ENCODE results near the gene NEK4. TPM values are rescaled to one million over a fixed set of nuclear protein-coding genes. Genes with fewer than 3 reads are reported as not detected.

The NEK4 gene
- total and polyA plus RNA-seq, 10 of the 15 experiments (the other 5 are each of a cell fraction or from before 2014, with no cell fraction given) = 7.0 to 29.1 (median 16.4) TPM

DNA sequence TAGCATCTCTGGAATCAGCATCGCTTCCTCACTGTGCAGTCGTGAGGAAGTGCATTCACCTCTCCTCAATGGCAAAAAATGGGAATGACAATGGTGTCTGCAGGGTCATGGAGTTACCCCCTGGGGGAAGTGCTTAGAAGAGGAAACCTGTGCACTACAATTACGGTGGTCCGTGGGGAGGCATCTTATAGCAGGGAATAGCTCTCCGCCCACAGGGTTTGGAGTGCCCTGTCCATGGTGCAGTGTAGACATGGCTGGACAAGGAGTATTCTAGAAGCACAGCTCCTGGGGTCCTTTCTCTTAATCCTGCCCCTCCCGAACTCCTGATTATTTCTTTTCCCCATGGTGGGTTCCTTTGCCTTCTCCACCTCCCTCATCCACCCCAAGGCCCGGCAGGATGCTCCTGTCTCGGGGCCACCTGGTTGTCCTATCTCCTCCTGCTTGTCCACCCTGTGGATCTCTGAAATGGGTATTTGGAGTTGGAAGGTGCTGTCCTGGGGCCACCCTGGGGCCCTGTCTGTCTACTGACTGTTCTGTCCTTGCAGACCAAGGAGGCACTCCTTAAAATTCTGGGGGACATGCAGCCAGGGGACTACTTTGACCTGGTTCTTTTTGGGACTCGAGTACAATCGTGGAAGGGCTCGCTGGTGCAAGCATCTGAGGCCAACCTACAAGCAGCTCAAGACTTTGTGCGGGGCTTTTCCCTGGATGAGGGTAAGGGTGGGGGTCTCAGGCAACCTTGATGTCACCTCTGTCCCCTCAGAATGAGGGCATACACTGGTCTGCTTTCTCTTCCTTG, 11.9 kb upstream of the NEK4 start:
- Histone ChIP-seq H3K4me3 (no peak overlapping the region), H3K27me3 (replicated peaks in 1 of 2; ENCODE audit: control insufficient read depth in 2 of 2, insufficient read depth in 2 of 2, low read length in 1 of 2) (no peaks in the 10 kb centered on the region; a peak in 1 of 4 replicates), H3K79me2 (ENCODE audit: control insufficient read depth, insufficient read depth, low read length) (no peaks in the 10 kb centered on the region), H3K4me1 (ENCODE audit: control insufficient read depth, insufficient read depth, low read length) (peaks cover 11% of the 10 kb centered on the region), H3K4me2 (ENCODE audit: control insufficient read depth, insufficient read depth) (no peak overlapping the region), H3K27ac (ENCODE audit: control insufficient read depth, insufficient read depth) (no peak overlapping the region), H4K20me1 (ENCODE audit: control insufficient read depth, insufficient read depth) (no peaks in the 10 kb centered on the region), H3K9me3 (replicated peaks; ENCODE audit: control insufficient read depth, insufficient read depth, low read length) (no peaks in the 10 kb centered on the region), H3K9ac (ENCODE audit: control insufficient read depth, insufficient read depth, low read length) (no peak overlapping the region), H2AFZ (ENCODE audit: control insufficient read depth, low read depth, low read length) (no peak overlapping the region), H3K36me3 (ENCODE audit: control insufficient read depth in 2 of 2, insufficient read depth in 2 of 2, low read length in 1 of 2) (no peaks in the 10 kb centered on the region)
- FAIRE-seq (no peak), ATAC-seq (no peak), DNase-seq (ENCODE audit: low read depth, low spot score) (no peak)
- no TSS peak for BruUV-seq (replicated peaks)
- 56% methylated on average over 12 of the region's 12 CpGs for WGBS (ENCODE audit: insufficient coverage, insufficient replicate concordance, low lambda C conversion rate, missing lambda C conversion rate)
- CTCF ChIA-PET = interaction anchor here (1.3 to 1.4 kb wide), 2 partner anchors 11 to 41 kb away, joined by 3 read pairs; no protein-coding TSS in a partner anchor
- SMC1A ChIA-PET (ENCODE audit: uncharacterized antibody, unreplicated experiment) = no interaction called here
- RAD21 ChIA-PET (ENCODE audit: unreplicated experiment) = no interaction called here
- in situ Hi-C loops (cut with MboI) = no loop called here
- POLR2A ChIA-PET = no interaction called here
- TF ChIP-seq, protein P1, sequence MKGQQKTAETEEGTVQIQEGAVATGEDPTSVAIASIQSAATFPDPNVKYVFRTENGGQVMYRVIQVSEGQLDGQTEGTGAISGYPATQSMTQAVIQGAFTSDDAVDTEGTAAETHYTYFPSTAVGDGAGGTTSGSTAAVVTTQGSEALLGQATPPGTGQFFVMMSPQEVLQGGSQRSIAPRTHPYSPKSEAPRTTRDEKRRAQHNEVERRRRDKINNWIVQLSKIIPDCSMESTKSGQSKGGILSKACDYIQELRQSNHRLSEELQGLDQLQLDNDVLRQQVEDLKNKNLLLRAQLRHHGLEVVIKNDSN (IDR thresholded peaks at IDR 0.05; ENCODE audit: borderline replicate concordance, extremely low read length, insufficient read depth, low read depth, low read length) = peak; percentile 1
- TF ChIP-seq FOXM1 (IDR thresholded peaks at IDR 0.05; ENCODE audit: low read depth, low read length) = no peak
- intact Hi-C loops (cut with micrococcal nuclease; ENCODE audit: unreplicated experiment) = no loop called here

DNA sequence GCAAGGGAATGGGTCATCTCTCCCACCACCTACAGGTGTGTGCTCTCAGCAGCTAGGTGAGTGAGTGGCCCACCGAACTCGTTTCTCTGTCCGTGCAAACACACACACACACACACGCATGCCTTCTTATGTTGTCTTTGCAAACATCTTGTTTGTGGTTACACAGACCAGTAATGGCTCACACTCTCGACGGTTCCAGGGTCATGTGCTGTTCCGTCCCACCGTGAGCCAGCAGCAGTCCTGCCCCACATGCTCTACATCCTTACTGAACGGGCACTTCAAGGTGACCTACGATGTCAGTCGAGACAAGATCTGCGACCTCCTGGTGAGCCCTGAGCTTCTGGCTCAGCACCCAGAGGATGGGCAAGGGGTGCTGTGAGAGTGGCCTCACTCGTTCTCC, 11.0 kb upstream of the NEK4 start:
- Histone ChIP-seq H3K4me3 (no peak overlapping the region), H3K9ac (ENCODE audit: control insufficient read depth, insufficient read depth, low read length) (no peak overlapping the region), H3K27ac (ENCODE audit: control insufficient read depth, insufficient read depth) (no peak overlapping the region), H3K27me3 (replicated peaks in 1 of 2; ENCODE audit: control insufficient read depth in 2 of 2, insufficient read depth in 2 of 2, low read length in 1 of 2) (no peaks in the 10 kb centered on the region; a peak in 1 of 4 replicates), H4K20me1 (ENCODE audit: control insufficient read depth, insufficient read depth) (no peaks in the 10 kb centered on the region), H3K4me1 (ENCODE audit: control insufficient read depth, insufficient read depth, low read length) (peaks cover 11% of the 10 kb centered on the region), H3K4me2 (ENCODE audit: control insufficient read depth, insufficient read depth) (no peak overlapping the region), H3K79me2 (ENCODE audit: control insufficient read depth, insufficient read depth, low read length) (no peaks in the 10 kb centered on the region), H3K9me3 (replicated peaks; ENCODE audit: control insufficient read depth, insufficient read depth, low read length) (no peaks in the 10 kb centered on the region), H2AFZ (ENCODE audit: control insufficient read depth, low read depth, low read length) (no peak overlapping the region), H3K36me3 (ENCODE audit: control insufficient read depth in 2 of 2, insufficient read depth in 2 of 2, low read length in 1 of 2) (no peaks in the 10 kb centered on the region)
- ChIA-PET SMC1A (ENCODE audit: uncharacterized antibody, unreplicated experiment) (no interaction called here), CTCF (interaction anchor here (1.3 kb wide), 1 partner anchor 10 kb away, joined by 3 read pairs; no protein-coding TSS in a partner anchor), POLR2A (no interaction called here), RAD21 (ENCODE audit: unreplicated experiment) (no interaction called here)
- WGBS (ENCODE audit: insufficient coverage, insufficient replicate concordance, low lambda C conversion rate, missing lambda C conversion rate) = 42% methylated on average over 13 of the region's 13 CpGs
- no peak for TF ChIP-seq CBX5 (IDR thresholded peaks at IDR 0.05; ENCODE audit: low read depth)
- TF ChIP-seq SMAD1 (IDR thresholded peaks at IDR 0.05; ENCODE audit: low read depth, partially characterized antibody) = no peak
- TF ChIP-seq PAX5 (IDR thresholded peaks at IDR 0.05; ENCODE audit: borderline replicate concordance, low read depth, low read length) = no peak
- TF ChIP-seq, protein P2, sequence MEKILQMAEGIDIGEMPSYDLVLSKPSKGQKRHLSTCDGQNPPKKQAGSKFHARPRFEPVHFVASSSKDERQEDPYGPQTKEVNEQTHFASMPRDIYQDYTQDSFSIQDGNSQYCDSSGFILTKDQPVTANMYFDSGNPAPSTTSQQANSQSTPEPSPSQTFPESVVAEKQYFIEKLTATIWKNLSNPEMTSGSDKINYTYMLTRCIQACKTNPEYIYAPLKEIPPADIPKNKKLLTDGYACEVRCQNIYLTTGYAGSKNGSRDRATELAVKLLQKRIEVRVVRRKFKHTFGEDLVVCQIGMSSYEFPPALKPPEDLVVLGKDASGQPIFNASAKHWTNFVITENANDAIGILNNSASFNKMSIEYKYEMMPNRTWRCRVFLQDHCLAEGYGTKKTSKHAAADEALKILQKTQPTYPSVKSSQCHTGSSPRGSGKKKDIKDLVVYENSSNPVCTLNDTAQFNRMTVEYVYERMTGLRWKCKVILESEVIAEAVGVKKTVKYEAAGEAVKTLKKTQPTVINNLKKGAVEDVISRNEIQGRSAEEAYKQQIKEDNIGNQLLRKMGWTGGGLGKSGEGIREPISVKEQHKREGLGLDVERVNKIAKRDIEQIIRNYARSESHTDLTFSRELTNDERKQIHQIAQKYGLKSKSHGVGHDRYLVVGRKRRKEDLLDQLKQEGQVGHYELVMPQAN (conservative IDR thresholded peaks at IDR 0.05) = no peak
- no peak for TF ChIP-seq CBFB (IDR thresholded peaks at IDR 0.05; ENCODE audit: low read depth)
- no peak for TF ChIP-seq JUNB (IDR thresholded peaks at IDR 0.05)
- TF ChIP-seq NRF1 (conservative IDR thresholded peaks at IDR 0.05; ENCODE audit: low read depth, low read length) = no peak
- TF ChIP-seq CHD2 (IDR thresholded peaks at IDR 0.05; ENCODE audit: borderline replicate concordance, low read depth, low read length) = no peak
- TF ChIP-seq KDM1A (IDR thresholded peaks at IDR 0.05; ENCODE audit: borderline replicate concordance) = no peak
- BruUV-seq (replicated peaks) = no TSS peak
- no peak for FAIRE-seq
- in situ Hi-C loops (cut with MboI) (no loop called here), intact Hi-C loops (cut with micrococcal nuclease; ENCODE audit: unreplicated experiment) (no loop called here)
- ATAC-seq = no peak
- DNase-seq (ENCODE audit: low read depth, low spot score) = no peak

Data from GM12878 (cell line).